Activated CD8-positive, alpha-beta memory T cell treated with anti-CD3 and anti-CD28 coated beads, Interleukin-2, amount 10 ng/mL, durations not matched to agents 7 days and 5 days (primary cell): ENCODE data around the gene TAOK2. TPM values are rescaled to one million over a fixed set of nuclear protein-coding genes. Genes with fewer than 3 reads are reported as not detected.

ENCODE experiments used
- ATAC-seq: fragments of 150-1000 bp; cut with Tn5 transposase; one replicate; pipeline ENCODE4 v1.10.0; 2021; ENCODE audit warnings: moderate library complexity
- CTCF ChIA-PET: fragments of 350-600 bp; sonication (Branson Sonifier 250); formaldehyde crosslinking; loops from one replicate; lab custom pipeline; 2021; ENCODE audit warnings: antibody characterized with exemption; lab: Charles Lee
- DNase-seq: peaks from one replicate; pipeline ENCODE4 v3.0.0-alpha.2; 2020
- H3K27ac Mint-ChIP-seq: one replicate; pipeline ENCODE4 v1.8.0; 2021; ENCODE audit warnings: mild to moderate bottlenecking, mixed read lengths
- H3K27me3 Mint-ChIP-seq: one replicate; pipeline ENCODE4 v1.8.0; 2021; ENCODE audit warnings: mixed read lengths
- H3K36me3 Mint-ChIP-seq: one replicate; pipeline ENCODE4 v1.8.0; 2021; ENCODE audit warnings: mild to moderate bottlenecking, mixed read lengths
- H3K4me1 Mint-ChIP-seq: one replicate; pipeline ENCODE4 v1.8.0; 2021; ENCODE audit warnings: mixed read lengths
- H3K4me3 Mint-ChIP-seq: one replicate; pipeline ENCODE4 v1.8.0; 2021; ENCODE audit warnings: mild to moderate bottlenecking, moderate library complexity, mixed read lengths
- H3K9me3 Mint-ChIP-seq: one replicate; pipeline ENCODE4 v1.8.0; 2022; ENCODE audit warnings: low read depth, mixed read lengths
- total RNA-seq, 2 experiments: library from RNA; stranded (reverse); gene quantifications; one replicate each; pipeline ENCODE4 v1.2.3, GENCODE V29; 2021

TAOK2 gene
- total RNA-seq, 2 experiments from 2014 or later = 51.1 to 55.3 TPM

DNA sequence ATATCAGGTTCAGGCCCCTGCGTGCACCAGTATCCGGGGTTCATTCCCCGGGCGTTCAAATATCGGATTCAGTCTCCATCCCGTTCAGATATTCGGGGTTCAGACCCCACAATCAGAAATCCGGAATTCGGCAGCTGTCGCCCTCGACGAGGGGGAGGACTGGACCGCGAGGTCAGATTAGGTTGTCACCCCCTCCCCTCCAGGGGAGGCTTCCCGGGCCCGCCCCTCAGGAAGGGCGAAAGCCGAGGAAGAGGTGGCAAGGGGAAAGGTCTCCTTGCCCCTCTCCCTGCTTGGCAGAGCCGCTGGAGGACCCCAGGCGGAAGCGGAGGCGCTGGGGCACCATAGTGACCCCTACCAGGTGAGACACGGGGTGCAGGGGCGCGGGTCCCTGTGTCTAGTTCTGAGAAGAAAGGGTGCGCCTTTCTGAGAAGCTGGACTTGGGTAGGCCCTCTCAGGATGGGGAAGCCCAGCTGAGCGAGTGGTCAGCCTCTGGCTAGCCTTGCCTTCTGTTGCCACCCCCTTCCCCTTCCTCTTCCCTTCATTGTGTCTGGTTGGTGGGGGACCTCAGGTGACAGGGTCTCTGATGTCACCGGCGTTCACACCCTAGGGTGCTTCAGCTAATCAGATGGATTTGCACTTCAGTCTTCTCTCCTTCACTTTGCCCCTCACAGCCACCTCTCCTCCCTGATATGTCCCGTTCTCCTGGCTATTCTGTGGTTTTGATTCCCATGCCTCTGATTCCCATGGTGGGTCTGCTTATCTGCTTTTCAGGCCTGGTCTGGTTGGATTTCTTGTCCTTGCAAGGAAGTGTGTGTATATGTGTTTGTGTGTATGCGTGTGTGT lies 844 bp downstream of the TAOK2 start:
- DNase-seq (peak; percentile 64), ATAC-seq (no peak)
- peaks cover 30% of the 10 kb centered on the region for H3K4me1 Mint-ChIP-seq
- H3K27me3 Mint-ChIP-seq = no peaks in the 10 kb centered on the region
- peaks cover 32% of the 10 kb centered on the region for H3K36me3 Mint-ChIP-seq
- no peaks in the 10 kb centered on the region for H3K9me3 Mint-ChIP-seq
- CTCF ChIA-PET = interaction anchor here (0.9 to 5.7 kb wide), 11 partner anchors 11 to 283 kb away, joined by 3 to 31 read pairs (median 4); partner anchors contain the start of genes HIRIP3, INO80E and TMEM219
- peak overlapping the region; percentile 81 for H3K4me3 Mint-ChIP-seq
- peak overlapping the region; percentile 95 for H3K27ac Mint-ChIP-seq

DNA sequence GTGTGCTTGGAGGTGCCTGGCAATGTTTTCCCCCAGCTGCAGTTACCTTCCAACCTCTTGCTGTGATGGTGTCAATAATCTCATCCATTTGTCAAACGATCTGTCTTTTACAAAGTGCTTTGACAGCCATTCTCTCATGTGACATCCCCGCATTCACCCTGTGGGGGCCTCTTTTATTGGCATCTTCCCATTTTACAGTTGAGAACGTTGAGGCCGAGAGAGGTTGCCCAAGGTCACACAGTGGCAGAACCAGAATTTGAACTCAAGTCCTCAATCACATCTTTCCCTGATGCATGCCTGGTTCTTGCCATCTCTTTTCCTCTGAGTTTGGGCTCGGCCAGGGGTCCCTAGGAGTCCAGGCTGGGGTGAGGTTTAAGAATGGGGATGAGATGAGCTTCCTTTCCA lies 1.5 kb downstream of the TAOK2 start:
- peaks cover 30% of the 10 kb centered on the region for H3K4me1 Mint-ChIP-seq
- CTCF ChIA-PET = interaction anchor here (0.7 to 5.7 kb wide), 9 partner anchors 13 to 284 kb away, joined by 3 to 31 read pairs (median 3); partner anchors contain the start of genes HIRIP3, INO80E and TMEM219
- H3K4me3 Mint-ChIP-seq = peak overlapping the region; percentile 81
- H3K36me3 Mint-ChIP-seq = peaks cover 33% of the 10 kb centered on the region
- no peak for ATAC-seq
- DNase-seq = no peak
- H3K9me3 Mint-ChIP-seq = no peaks in the 10 kb centered on the region
- H3K27me3 Mint-ChIP-seq = no peaks in the 10 kb centered on the region
- H3K27ac Mint-ChIP-seq = peak overlapping the region; percentile 95

DNA sequence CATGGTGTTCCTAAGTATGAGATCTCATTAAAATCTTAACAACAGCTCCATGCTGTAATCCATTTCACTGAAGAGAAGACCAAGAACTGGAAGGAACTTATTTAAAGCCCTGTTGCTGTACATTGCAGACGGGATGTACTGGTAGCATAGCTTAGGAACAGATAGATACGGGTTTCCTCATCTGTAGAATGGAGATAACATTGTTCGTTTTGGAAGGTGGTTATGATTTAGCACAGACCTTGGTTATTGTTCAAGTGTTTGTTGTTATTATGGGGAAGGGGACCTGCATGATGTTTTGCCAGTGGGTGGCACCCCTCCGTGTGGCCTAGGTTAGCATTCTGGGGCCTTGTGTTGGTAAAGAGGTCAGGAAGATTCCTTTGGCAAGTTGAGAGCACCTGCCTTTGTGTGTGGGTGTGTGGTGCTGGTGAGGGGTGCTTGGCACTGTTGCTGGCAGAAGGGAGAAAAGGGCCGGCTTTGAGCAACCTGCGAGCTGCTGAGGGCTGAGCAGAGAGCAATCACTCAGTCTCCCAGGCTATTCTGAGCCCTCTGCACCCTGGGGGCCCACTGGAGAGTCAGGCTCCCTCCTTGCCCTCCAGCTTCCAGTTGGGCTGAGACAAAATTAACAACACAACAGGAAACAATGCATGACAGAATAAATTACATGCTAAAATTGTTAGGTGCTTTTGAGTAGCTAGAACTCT lies 2.3 kb downstream of the TAOK2 start:
- no peak for ATAC-seq
- Mint-ChIP-seq H3K4me1 (peaks cover 30% of the 10 kb centered on the region), H3K27ac (peak overlapping the region; percentile 56), H3K9me3 (no peaks in the 10 kb centered on the region), H3K27me3 (no peaks in the 10 kb centered on the region), H3K36me3 (peaks cover 31% of the 10 kb centered on the region), H3K4me3 (peak overlapping the region; percentile 81)
- CTCF ChIA-PET = interaction anchor here (0.7 to 5.7 kb wide), 11 partner anchors 11 to 285 kb away, joined by 3 to 31 read pairs (median 4); partner anchors contain the start of genes HIRIP3, INO80E and TMEM219
- no peak for DNase-seq

DNA sequence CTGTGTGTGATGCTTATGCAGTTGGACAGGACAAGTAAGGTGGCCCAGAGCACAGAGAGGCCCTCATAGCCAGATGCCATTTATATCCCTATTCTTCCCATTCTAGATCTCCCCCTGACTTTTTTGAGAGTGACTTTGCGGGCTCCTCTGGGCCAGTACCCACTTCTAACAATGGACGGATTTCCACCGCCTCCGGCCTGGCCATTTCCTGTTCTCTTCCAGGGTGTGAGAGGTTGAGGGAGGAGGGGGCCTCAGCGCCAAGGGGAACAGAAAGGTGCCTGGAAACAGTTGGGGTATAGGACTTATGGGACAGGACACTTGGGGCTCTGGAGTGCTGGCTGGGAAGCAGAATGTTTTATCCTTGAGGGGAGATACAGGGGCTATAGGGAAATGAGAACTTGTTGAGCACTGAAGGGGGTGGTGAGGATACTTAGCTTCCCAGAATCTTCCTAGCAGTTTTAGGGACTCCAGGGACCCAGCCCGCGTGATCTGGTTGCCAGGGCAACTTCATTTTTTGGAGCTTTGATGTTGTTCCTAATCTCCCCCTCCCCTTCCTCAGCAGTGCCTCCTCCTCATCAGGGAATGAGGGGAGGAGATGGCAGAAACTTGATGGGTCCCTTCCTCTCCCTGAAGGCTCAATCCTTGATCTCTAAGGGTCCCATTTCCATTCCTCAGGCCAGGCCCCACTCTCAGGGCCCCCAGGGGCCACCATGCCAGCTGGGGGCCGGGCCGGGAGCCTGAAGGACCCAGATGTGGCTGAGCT lies 3.6 kb downstream of the TAOK2 start:
- CTCF ChIA-PET = interaction anchor here (0.6 to 1.3 kb wide), 3 partner anchors 10 to 129 kb away, joined by 3 to 5 read pairs (median 3); partner anchors contain the start of gene INO80E
- Mint-ChIP-seq H3K36me3 (peaks cover 27% of the 10 kb centered on the region), H3K27ac (peak overlapping the region; percentile 62)

DNA sequence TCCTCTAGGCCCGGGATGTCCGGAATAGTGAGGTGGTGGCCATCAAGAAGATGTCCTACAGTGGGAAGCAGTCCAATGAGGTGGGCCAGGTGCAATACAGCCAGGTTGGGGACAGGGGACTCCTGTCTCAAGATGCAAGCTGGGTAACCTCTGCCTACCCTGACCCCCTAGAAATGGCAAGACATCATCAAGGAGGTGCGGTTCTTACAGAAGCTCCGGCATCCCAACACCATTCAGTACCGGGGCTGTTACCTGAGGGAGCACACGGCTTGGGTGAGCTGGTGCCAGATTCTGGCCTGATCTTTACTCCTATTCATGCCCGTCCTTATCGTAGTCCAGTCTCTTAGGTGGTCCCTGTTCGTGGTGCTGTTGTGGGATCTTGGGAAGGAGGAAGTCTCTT lies 4.4 kb downstream of the TAOK2 start:
- Mint-ChIP-seq H3K36me3 (peaks cover 28% of the 10 kb centered on the region), H3K9me3 (no peaks in the 10 kb centered on the region), H3K27me3 (no peaks in the 10 kb centered on the region), H3K4me3 (no peak overlapping the region), H3K27ac (no peak overlapping the region), H3K4me1 (peaks cover 26% of the 10 kb centered on the region)
- CTCF ChIA-PET = interaction anchor here (0.6 to 1.3 kb wide), 3 partner anchors 9 to 130 kb away, joined by 3 to 5 read pairs (median 3); no protein-coding TSS in a partner anchor
- DNase-seq (no peak), ATAC-seq (no peak)

More for the DNA sequence above, 3.6 kb downstream of the TAOK2 start:
- peaks cover 30% of the 10 kb centered on the region for H3K4me1 Mint-ChIP-seq
- DNase-seq (no peak), ATAC-seq (no peak)
- no peaks in the 10 kb centered on the region for H3K9me3 Mint-ChIP-seq
- H3K27me3 Mint-ChIP-seq = no peaks in the 10 kb centered on the region
- no peak overlapping the region for H3K4me3 Mint-ChIP-seq

DNA sequence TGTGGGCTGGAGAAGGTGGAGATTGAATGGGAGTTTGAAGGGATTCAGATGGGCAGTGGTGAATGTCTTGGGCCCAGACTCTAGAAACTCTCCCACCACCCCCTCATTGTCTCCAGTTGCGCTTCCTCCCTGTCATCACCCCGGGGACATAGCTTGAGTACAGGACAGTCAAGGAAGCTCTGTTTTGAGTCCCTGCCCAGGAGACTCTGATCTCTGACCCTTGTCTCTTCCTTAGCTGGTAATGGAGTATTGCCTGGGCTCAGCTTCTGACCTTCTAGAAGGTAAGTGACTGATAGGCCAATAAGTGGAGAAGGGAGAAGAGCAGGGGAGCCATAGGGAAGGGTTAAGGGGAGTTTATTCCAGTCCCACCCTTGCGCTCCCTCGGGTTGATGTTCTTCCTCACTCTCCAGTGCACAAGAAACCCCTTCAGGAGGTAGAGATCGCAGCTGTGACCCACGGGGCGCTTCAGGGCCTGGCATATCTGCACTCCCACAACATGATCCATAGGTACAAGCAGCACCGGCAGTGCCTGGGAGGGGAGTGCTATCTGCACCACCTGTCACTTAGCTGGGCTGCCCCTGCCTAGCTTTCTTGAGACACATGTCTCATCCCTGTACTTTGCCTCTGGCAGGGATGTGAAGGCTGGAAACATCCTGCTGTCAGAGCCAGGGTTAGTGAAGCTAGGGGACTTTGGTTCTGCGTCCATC lies 5.0 kb downstream of the TAOK2 start:
- H3K9me3 Mint-ChIP-seq = no peaks in the 10 kb centered on the region
- CTCF ChIA-PET = interaction anchor here (0.6 to 1.2 kb wide), 2 partner anchors 8 to 54 kb away, joined by 3 read pairs; no protein-coding TSS in a partner anchor
- no peaks in the 10 kb centered on the region for H3K27me3 Mint-ChIP-seq
- no peak for DNase-seq
- no peak for ATAC-seq
- H3K4me3 Mint-ChIP-seq = no peak overlapping the region
- peaks cover 22% of the 10 kb centered on the region for H3K4me1 Mint-ChIP-seq
- peaks cover 29% of the 10 kb centered on the region for H3K36me3 Mint-ChIP-seq
- no peak overlapping the region for H3K27ac Mint-ChIP-seq

DNA sequence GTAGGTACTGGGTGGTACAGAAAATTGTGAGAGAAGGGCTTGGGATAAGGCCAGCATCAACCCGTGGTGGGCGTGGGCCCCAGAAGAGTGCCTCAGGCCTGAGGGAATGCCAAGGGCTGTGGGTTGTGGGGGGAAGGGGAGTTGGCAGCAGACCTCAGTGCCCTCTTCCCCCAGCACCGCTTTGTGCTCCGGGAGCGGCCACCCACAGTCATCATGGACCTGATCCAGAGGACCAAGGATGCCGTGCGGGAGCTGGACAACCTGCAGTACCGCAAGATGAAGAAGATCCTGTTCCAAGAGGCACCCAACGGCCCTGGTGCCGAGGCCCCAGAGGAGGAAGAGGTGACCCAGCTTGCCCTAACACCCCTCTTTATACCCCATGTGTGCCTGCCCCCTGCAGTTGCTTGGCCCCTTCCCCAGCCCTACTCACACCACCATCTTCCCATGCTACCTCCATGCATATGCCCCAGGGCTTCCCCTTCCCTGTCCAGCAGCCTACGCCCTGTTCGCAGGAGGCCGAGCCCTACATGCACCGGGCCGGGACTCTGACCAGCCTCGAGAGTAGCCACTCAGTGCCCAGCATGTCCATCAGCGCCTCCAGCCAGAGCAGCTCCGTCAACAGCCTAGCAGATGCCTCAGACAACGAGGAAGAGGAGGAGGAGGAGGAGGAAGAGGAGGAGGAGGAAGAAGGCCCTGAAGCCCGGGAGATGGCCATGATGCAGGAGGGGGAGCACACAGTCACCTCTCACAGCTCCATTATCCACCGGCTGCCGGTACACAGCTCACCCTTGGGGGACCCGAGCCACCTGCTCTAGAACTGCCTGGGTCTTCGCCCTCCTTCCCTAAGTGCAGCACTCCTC lies 9.1 kb downstream of the TAOK2 start:
- CTCF ChIA-PET = no interaction called here
- ATAC-seq (no peak), DNase-seq (no peak)
- no peaks in the 10 kb centered on the region for H3K9me3 Mint-ChIP-seq
- no peak overlapping the region for H3K4me3 Mint-ChIP-seq
- H3K27me3 Mint-ChIP-seq = no peaks in the 10 kb centered on the region
- H3K4me1 Mint-ChIP-seq = no peaks in the 10 kb centered on the region
- no peak overlapping the region for H3K27ac Mint-ChIP-seq
- peaks cover 47% of the 10 kb centered on the region for H3K36me3 Mint-ChIP-seq

DNA sequence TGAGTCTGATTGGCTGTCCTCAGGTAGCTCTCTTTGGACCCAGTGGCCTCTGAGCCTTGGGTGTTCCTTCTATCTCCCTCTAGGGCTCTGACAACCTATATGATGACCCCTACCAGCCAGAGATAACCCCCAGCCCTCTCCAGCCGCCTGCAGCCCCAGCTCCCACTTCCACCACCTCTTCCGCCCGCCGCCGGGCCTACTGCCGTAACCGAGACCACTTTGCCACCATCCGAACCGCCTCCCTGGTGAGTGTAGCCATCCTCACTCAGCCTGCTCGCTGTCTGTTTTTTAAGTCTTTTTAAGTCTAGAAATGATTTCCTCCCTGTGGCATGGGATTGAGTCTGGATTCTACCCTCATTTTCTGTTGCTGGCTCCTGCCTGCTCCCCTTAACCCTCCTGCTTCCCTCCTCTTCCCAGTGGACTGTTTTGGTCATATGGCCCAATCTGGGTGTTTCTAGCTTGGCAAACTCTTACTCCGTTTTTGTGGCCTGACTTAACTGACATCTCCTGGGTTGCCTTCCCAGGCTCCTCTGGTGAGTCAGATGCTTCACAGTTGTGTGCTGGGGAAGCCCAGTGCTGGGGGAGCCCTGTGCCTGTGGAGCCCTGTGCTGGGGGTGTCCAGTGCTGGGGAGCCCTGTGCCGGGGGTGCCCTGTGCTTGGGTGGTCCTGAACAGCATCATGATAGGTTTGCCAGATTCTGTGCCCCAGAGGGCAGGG lies 9.9 kb downstream of the TAOK2 start:
- ATAC-seq = no peak
- Mint-ChIP-seq H3K4me1 (no peaks in the 10 kb centered on the region), H3K36me3 (peaks cover 47% of the 10 kb centered on the region), H3K9me3 (no peaks in the 10 kb centered on the region), H3K27ac (no peak overlapping the region), H3K4me3 (no peak overlapping the region), H3K27me3 (no peaks in the 10 kb centered on the region)
- DNase-seq = no peak
- CTCF ChIA-PET = no interaction called here

DNA sequence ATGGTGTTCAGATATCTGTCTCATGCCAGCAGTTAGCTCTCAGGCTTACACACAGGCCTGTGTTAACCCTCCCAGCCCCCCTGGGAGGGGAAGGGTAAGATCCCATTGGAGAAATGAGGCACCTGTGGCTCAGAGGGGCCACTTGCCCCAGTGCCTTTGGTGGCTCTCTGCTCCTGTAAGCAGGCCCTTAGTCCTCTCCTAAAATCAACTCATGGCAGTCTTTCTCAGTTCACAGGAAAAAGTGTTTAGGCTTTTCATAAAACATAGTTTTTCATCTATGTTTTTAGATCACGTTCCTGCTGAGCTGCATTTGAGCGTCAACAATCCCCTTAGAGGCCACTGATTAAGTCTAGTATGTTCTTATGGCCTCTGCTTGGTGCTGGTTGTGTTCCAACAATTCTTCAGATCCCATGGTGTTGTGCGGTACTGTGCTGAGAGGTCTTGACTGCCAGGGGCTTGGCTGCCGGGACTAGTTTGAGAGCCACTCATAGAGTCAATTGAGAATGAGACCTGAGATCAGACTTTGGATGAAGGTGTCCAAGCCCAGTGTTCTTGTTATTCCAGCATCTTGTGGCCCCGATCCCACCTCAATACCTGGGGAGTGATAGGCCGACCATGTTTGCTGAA lies 10.6 kb downstream of the TAOK2 start:
- Mint-ChIP-seq H3K36me3 (peaks cover 48% of the 10 kb centered on the region), H3K4me1 (no peaks in the 10 kb centered on the region), H3K4me3 (no peak overlapping the region), H3K27ac (no peak overlapping the region), H3K27me3 (no peaks in the 10 kb centered on the region), H3K9me3 (no peaks in the 10 kb centered on the region)
- CTCF ChIA-PET = no interaction called here
- DNase-seq (no peak), ATAC-seq (no peak)

DNA sequence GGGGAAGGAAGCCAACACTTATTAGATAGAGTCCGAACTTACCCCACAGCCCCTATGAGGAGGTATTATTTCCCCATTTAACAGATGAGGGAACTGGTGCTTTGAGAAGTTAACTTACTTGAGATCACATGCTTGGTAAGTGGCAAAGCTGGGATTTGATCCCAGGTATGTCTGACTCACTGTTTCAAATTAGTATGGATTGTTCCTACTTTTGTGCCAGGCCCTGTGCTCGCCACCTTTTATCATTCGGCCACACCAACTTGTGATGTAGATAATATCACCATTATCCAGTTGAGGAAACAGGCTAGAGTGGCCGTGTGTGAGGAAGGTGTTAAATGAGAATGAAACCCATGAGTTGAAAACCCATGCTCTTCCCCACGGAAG lies 11.1 kb downstream of the TAOK2 start:
- ATAC-seq (no peak), DNase-seq (no peak)
- Mint-ChIP-seq H3K9me3 (no peaks in the 10 kb centered on the region), H3K27me3 (no peaks in the 10 kb centered on the region), H3K4me3 (no peak overlapping the region), H3K27ac (no peak overlapping the region), H3K36me3 (peaks cover 43% of the 10 kb centered on the region), H3K4me1 (no peaks in the 10 kb centered on the region)
- CTCF ChIA-PET = no interaction called here

DNA sequence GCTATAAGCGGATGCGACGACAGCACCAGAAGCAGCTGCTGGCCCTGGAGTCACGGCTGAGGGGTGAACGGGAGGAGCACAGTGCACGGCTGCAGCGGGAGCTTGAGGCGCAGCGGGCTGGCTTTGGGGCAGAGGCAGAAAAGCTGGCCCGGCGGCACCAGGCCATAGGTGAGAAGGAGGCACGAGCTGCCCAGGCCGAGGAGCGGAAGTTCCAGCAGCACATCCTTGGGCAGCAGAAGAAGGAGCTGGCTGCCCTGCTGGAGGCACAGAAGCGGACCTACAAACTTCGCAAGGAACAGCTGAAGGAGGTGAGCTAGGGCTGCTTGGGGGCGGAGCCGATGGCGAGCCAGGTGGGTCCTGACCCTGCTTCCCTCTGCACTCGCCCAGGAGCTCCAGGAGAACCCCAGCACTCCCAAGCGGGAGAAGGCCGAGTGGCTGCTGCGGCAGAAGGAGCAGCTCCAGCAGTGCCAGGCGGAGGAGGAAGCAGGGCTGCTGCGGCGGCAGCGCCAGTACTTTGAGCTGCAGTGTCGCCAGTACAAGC lies 11.7 kb downstream of the TAOK2 start:
- H3K4me1 Mint-ChIP-seq = no peaks in the 10 kb centered on the region
- no peak overlapping the region for H3K4me3 Mint-ChIP-seq
- CTCF ChIA-PET = interaction anchor here (1.1 kb wide), 1 partner anchor 12 kb away, joined by 4 read pairs; the partner anchor contains the start of gene TAOK2
- ATAC-seq = no peak
- no peaks in the 10 kb centered on the region for H3K9me3 Mint-ChIP-seq
- no peaks in the 10 kb centered on the region for H3K27me3 Mint-ChIP-seq
- H3K36me3 Mint-ChIP-seq = peaks cover 43% of the 10 kb centered on the region
- no peak for DNase-seq
- no peak overlapping the region for H3K27ac Mint-ChIP-seq
